Measurements from ENCODE around the gene PTPRN2. TPM values are rescaled to one million over a fixed set of nuclear protein-coding genes. Genes with fewer than 3 reads are reported as not detected.

Gene PTPRN2
- total and polyA plus RNA-seq, 2 donors (not counting 3 experiments of a cell fraction or from before 2014, with no cell fraction given): 0.62 to 0.88 TPM

DNA sequence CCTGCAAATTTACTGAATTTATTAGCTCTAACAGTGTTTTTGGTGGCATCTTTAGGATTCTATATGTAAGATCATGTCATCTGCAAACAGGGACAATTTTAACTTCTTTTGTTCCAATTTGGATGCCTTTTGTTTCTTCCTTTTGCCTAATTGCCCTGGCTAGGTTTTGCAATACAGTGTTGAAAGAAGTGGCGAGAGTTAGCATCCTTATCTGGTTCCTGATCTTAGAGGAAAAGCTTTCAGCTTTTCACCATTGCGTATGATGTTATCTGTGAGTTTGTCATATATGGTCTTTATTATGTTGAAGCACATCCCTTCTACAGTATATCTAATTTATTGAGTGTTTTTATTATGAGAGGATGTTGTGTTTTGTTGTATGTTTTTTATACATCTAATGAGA, 301.4 kb downstream of the PTPRN2 start:
- no peak overlapping the region for H2AFZ ChIP-seq (ENCODE audit: low read depth, low read length)
- no peaks in the 10 kb centered on the region for H4K20me1 ChIP-seq (replicated peaks; ENCODE audit: control insufficient read depth, extremely low read depth, insufficient read depth, low read length)
- H3K79me2 ChIP-seq (ENCODE audit: control insufficient read depth, insufficient read depth, low read length): no peaks in the 10 kb centered on the region
- no peak for TF ChIP-seq MYC (IDR thresholded peaks at IDR 0.05; ENCODE audit: low read depth, low read length)
- TF ChIP-seq, protein P1, sequence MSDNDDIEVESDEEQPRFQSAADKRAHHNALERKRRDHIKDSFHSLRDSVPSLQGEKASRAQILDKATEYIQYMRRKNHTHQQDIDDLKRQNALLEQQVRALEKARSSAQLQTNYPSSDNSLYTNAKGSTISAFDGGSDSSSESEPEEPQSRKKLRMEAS (IDR thresholded peaks at IDR 0.05; ENCODE audit: insufficient read depth, insufficient read length): no peak
- TF ChIP-seq, protein P2, sequence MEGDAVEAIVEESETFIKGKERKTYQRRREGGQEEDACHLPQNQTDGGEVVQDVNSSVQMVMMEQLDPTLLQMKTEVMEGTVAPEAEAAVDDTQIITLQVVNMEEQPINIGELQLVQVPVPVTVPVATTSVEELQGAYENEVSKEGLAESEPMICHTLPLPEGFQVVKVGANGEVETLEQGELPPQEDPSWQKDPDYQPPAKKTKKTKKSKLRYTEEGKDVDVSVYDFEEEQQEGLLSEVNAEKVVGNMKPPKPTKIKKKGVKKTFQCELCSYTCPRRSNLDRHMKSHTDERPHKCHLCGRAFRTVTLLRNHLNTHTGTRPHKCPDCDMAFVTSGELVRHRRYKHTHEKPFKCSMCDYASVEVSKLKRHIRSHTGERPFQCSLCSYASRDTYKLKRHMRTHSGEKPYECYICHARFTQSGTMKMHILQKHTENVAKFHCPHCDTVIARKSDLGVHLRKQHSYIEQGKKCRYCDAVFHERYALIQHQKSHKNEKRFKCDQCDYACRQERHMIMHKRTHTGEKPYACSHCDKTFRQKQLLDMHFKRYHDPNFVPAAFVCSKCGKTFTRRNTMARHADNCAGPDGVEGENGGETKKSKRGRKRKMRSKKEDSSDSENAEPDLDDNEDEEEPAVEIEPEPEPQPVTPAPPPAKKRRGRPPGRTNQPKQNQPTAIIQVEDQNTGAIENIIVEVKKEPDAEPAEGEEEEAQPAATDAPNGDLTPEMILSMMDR (IDR thresholded peaks at IDR 0.05; ENCODE audit: extremely low read depth in 1 of 2, insufficient read depth in 1 of 2, low read depth in 1 of 2, low read length in 2 of 2): no peak
- no peak for TF ChIP-seq GATA2 (IDR thresholded peaks at IDR 0.05; ENCODE audit: insufficient read depth, insufficient read length, low read depth, low read length)
- TF ChIP-seq FOS (IDR thresholded peaks at IDR 0.05; ENCODE audit: borderline replicate concordance, insufficient read depth, low read length): no peak
- TF ChIP-seq POLR2AphosphoS5 (IDR thresholded peaks at IDR 0.05; ENCODE audit: insufficient read depth, low read depth, low read length): no peak
- no peak for TF ChIP-seq POLR2A (IDR thresholded peaks at IDR 0.05; ENCODE audit: low read depth, low read length)
- no peak for TF ChIP-seq JUN (IDR thresholded peaks at IDR 0.05; ENCODE audit: borderline replicate concordance, insufficient read depth, insufficient read length, low read depth)
- TF ChIP-seq EZH2 (IDR thresholded peaks at IDR 0.05; ENCODE audit: borderline replicate concordance, low read depth, low read length, severe bottlenecking): no peak
- ChIA-PET POLR2A (no interaction called here), CTCF (no interaction called here)
- no peaks in the 10 kb centered on the region for H3K9me1 ChIP-seq (replicated peaks; ENCODE audit: control insufficient read depth, extremely low read depth, insufficient read depth, low read length)
- intact Hi-C loops (cut with micrococcal nuclease): no loop called here
- FAIRE-seq (no peak), DNase-seq (ENCODE audit: low read depth, low spot score) (no peak)
- H3K4me2 ChIP-seq (ENCODE audit: insufficient read depth, low read length): no peak overlapping the region
- BruUV-seq (replicated peaks): no TSS peak
- H3K27me3 ChIP-seq (ENCODE audit: control insufficient read depth in 2 of 2, insufficient read depth in 2 of 2, low read length in 2 of 2): no peaks in the 10 kb centered on the region
- H3K4me1 ChIP-seq (ENCODE audit: control insufficient read depth, extremely low read depth, insufficient read depth, low read length): no peaks in the 10 kb centered on the region
- no peak overlapping the region for H3K4me3 ChIP-seq (replicated peaks in 1 of 3; ENCODE audit: insufficient read depth in 1 of 3, low read depth in 1 of 3, low read length in 3 of 3)
- H3K9ac ChIP-seq (replicated peaks; ENCODE audit: extremely low read depth, insufficient read depth, low read length): no peak overlapping the region
- H3K9me3 ChIP-seq (replicated peaks; ENCODE audit: control insufficient read depth, insufficient read depth, low read length): peaks cover 6% of the 10 kb centered on the region
- dilution Hi-C loops (cut with MboI; ENCODE audit: extremely low pct_ligation_motif_present, low sequenced_read_pairs): no loop called here
- H3K27ac ChIP-seq (ENCODE audit: insufficient read depth, low read depth, low read length): no peak overlapping the region
- H3K36me3 ChIP-seq (ENCODE audit: control insufficient read depth in 2 of 2, extremely low read depth in 1 of 2, insufficient read depth in 2 of 2, low read length in 2 of 2): no peaks in the 10 kb centered on the region

Data from endothelial cell of umbilical vein (primary cell).